Skeletal muscle satellite cell (primary cell): ENCODE data around the gene CYP4B1.

Experiments used
- H3K27me3 ChIP-seq: 2 replicates; pipeline ENCODE4 v1.7.0; 2013; ENCODE audit warnings: low read length; ENCODE audit not compliant: control insufficient read depth, insufficient read depth
- H3K36me3 ChIP-seq: 2 replicates; pipeline ENCODE4 v1.7.0; 2013; ENCODE audit warnings: mild to moderate bottlenecking, control low read depth, low read length; ENCODE audit not compliant: insufficient read depth
- H3K4me1 ChIP-seq: 2 replicates; pipeline ENCODE4 v1.7.0; 2013; ENCODE audit warnings: low read length; ENCODE audit not compliant: control insufficient read depth, insufficient read depth
- H3K4me2 ChIP-seq: 2 replicates; pipeline ENCODE4 v1.7.0; 2013; ENCODE audit warnings: mild to moderate bottlenecking, low read length
- H3K4me3 ChIP-seq: 2 replicates; pipeline ENCODE4 v1.7.0; 2013; ENCODE audit warnings: low read length
- H3K9ac ChIP-seq: 2 replicates; pipeline ENCODE4 v1.7.0; 2013; ENCODE audit warnings: mild to moderate bottlenecking, low read depth, low read length, moderate library complexity
- H3K9me3 ChIP-seq: replicated peaks from 2 replicates; pipeline ENCODE4 v1.7.0; 2013; ENCODE audit warnings: mild to moderate bottlenecking, control low read depth, low read length

CYP4B1 gene

DNA sequence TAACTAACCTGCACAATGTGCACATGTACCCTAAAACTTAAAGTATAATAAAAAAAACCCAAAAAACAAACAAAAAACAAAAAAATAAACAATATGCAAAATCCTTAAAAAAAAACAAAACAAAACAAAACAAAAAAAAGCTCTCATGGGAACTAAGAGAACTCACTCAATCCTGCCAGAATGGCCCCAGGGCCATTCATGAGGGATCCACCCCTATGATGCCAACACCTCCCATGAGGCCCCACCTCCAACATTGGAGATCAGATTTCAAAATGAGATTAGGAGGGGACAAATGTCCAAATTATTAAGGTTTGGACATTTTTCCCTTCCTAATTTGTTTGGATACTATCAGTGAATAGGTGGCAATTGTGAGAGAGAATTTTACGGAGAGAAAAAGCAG lies 10.2 kb downstream of the CYP4B1 start:
- no peaks in the 10 kb centered on the region for H3K27me3 ChIP-seq
- no peak overlapping the region for H3K9ac ChIP-seq
- H3K4me1 ChIP-seq = no peaks in the 10 kb centered on the region
- H3K4me3 ChIP-seq = no peak overlapping the region
- H3K9me3 ChIP-seq = peaks cover 2% of the 10 kb centered on the region
- H3K36me3 ChIP-seq = no peaks in the 10 kb centered on the region
- no peak overlapping the region for H3K4me2 ChIP-seq

DNA sequence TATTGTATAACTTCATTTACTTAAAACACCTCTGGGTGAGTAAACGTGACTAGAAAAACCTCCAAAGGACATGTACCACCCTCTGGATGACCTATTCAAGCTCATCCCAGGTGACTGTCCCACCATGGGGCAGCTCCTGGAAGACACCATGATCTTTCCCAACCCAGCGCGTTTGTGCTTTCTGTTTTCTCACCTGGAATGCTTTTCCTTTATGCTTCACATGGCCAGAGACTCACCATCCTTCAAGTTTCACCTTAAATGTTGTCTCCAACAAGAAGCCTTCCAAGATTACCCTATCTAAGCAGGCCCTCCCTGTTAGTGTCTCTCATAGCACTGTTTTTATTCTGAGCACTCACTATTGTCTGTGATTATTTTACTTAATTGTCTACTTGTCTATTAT lies 11.1 kb downstream of the CYP4B1 start:
- Histone ChIP-seq H3K4me2 (no peak overlapping the region), H3K9ac (no peak overlapping the region), H3K36me3 (no peaks in the 10 kb centered on the region), H3K9me3 (peaks cover 2% of the 10 kb centered on the region), H3K27me3 (no peaks in the 10 kb centered on the region), H3K4me1 (no peaks in the 10 kb centered on the region), H3K4me3 (no peak overlapping the region)

DNA sequence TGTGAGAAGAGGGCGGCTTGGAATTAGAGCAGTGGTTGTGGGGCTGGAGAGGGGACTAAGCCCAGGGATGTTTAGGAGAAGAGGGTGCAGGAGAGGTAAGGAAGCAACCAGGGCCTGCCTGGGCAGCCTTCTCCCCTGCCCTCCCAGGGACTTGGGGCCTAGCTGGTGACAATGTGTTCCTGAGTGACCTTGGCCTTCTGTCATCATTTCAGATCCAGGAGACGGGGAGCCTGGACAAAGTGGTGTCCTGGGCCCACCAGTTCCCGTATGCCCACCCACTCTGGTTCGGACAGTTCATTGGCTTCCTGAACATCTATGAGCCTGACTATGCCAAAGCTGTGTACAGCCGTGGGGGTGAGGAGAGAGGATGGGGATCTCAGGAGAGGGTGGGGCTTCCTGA lies 11.8 kb downstream of the CYP4B1 start:
- Histone ChIP-seq H3K4me2 (no peak overlapping the region), H3K9me3 (peaks cover 2% of the 10 kb centered on the region), H3K9ac (no peak overlapping the region), H3K4me1 (no peaks in the 10 kb centered on the region), H3K4me3 (no peak overlapping the region), H3K27me3 (no peaks in the 10 kb centered on the region), H3K36me3 (no peaks in the 10 kb centered on the region)

DNA sequence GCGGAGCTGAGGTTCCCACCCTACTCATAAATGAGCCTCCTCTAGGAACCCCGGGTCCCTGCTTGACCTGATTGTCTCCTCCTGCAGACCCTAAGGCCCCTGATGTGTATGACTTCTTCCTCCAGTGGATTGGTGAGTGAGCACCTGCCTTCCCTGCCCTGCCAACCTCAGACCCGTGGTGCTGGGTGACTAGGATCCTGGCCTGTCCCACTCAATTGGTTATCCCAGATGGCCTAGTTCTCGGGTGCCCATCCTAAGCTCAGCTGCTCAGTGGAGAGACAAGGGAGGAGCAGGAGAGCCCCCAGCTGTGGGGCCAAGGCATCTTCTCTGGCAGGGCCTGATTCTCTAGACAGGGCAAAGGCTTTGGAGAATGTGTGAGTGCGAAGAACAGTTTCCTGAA lies 12.2 kb downstream of the CYP4B1 start:
- Histone ChIP-seq H3K4me3 (no peak overlapping the region), H3K9ac (no peak overlapping the region), H3K9me3 (peaks cover 2% of the 10 kb centered on the region), H3K36me3 (no peaks in the 10 kb centered on the region), H3K27me3 (no peaks in the 10 kb centered on the region), H3K4me1 (no peaks in the 10 kb centered on the region), H3K4me2 (no peak overlapping the region)

DNA sequence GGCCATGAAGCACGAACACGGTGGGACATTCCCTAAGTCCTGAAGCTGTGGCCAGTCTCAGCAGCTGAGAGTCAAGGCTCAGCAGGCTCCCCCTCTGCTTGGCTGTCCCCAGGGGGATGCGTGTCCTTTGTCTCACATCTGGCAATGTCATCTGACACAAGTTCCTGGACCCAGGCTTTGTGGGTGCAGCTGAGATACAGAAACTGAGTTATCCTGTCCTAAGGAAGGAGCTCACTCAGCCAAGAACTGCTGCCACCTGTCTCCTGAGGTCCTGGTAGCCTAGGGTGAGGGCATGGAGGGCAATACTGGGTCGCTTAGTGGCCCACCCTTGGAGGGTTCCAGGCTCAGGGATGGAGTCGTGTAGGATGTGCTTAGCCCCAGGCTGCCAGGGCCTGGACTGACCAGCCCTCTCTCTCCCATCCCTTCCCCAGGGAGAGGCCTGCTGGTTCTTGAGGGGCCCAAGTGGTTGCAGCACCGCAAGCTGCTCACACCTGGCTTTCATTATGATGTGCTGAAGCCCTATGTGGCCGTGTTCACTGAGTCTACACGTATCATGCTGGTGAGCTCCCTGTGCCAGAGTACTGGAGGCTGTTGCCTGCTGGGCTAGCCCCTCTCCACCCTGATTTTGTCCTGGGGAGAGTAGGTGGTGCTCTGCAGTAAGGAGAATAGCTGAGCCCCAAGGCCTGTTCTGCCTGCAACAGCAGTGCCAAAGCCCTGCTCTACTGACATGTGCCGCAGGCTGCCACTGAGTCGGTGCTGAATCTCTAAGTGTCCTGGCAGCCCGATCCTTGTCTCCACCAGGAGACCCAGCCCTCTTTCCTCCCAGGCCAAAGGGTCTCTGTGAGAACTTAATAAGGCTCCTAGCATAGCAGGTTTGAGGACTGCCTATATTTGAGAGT lies 13.5 kb downstream of the CYP4B1 start:
- Histone ChIP-seq H3K4me2 (no peak overlapping the region), H3K9me3 (peaks cover 2% of the 10 kb centered on the region), H3K27me3 (no peaks in the 10 kb centered on the region), H3K36me3 (no peaks in the 10 kb centered on the region), H3K9ac (no peak overlapping the region), H3K4me1 (no peaks in the 10 kb centered on the region), H3K4me3 (no peak overlapping the region)

DNA sequence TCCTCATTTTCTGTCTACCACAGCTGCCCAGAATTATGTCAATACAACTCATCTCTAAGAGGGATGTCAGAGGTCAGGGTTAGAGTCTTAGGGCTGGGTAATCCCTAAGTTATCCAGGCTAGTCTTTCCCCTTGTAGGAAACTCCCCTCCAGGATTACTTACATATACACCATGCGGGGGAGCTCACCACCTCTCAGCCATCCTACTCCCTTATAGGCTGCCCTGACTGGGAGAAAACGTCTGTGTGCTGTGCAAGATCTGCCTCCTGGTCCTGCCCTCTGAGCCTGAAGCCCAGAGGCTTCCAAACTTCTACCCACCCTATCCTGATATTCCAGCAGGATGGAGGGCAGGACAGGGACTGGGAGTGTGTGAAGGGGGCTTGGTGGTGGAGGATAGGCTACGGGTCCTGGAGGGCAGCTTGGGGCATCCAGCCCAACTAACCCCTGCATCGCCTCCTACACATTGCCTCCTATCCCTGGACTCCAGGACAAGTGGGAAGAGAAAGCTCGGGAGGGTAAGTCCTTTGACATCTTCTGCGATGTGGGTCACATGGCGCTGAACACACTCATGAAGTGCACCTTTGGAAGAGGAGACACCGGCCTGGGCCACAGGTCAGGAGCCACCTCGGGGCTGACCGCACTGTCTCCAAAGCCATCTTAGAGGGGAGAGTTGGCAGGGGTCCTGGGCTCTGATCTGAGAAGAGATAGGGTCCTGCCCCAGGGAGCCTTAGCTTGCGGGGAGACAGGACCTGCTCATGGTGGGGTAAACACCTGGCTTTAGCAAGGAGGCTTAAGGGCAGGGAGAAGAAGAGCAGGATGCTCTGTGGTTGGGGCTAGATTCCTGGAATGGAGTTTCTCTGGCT lies 14.4 kb downstream of the CYP4B1 start:
- Histone ChIP-seq H3K4me1 (no peaks in the 10 kb centered on the region), H3K27me3 (no peaks in the 10 kb centered on the region), H3K9ac (no peak overlapping the region), H3K36me3 (no peaks in the 10 kb centered on the region), H3K9me3 (peaks cover 2% of the 10 kb centered on the region), H3K4me3 (no peak overlapping the region), H3K4me2 (no peak overlapping the region)

DNA sequence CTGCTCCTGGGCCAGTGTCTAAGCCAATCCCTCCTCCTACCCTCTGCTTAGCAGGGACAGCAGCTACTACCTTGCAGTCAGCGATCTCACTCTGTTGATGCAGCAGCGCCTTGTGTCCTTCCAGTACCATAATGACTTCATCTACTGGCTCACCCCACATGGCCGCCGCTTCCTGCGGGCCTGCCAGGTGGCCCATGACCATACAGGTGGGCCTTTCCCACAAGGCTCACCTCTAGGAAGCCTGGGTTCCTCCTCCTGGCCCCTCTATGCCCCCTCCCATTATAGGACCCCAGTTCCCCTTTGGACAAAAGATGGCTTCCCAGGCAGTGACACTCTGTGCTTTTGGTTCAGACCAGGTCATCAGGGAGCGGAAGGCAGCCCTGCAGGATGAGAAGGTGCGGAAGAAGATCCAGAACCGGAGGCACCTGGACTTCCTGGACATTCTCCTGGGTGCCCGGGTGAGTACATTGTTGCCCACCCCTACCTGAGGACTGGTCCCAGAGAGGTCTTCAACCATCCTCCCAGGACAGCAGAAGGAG lies 15.1 kb downstream of the CYP4B1 start:
- no peak overlapping the region for H3K9ac ChIP-seq
- peaks cover 2% of the 10 kb centered on the region for H3K9me3 ChIP-seq
- no peak overlapping the region for H3K4me2 ChIP-seq
- H3K4me3 ChIP-seq = no peak overlapping the region
- H3K36me3 ChIP-seq = no peaks in the 10 kb centered on the region
- H3K4me1 ChIP-seq = no peaks in the 10 kb centered on the region
- no peaks in the 10 kb centered on the region for H3K27me3 ChIP-seq

DNA sequence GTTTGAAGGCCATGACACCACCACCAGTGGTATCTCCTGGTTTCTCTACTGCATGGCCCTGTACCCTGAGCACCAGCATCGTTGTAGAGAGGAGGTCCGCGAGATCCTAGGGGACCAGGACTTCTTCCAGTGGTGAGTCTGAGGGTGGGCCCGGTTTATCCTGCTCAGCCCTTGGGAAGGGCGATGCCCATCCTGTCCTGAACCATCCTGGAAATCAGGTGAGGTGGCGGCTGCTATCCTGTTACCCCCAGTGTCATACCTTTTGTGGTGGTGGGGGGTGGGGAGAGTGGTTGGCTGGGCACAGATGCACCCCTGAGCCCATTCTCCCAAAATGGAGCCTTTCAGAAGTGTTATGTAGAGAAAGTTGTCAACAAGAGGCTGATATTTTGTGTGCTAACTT lies 16.3 kb downstream of the CYP4B1 start:
- H3K36me3 ChIP-seq = no peaks in the 10 kb centered on the region
- H3K4me2 ChIP-seq = no peak overlapping the region
- no peaks in the 10 kb centered on the region for H3K27me3 ChIP-seq
- H3K9ac ChIP-seq = no peak overlapping the region
- H3K4me1 ChIP-seq = no peaks in the 10 kb centered on the region
- H3K9me3 ChIP-seq = peaks cover 2% of the 10 kb centered on the region
- H3K4me3 ChIP-seq = no peak overlapping the region

DNA sequence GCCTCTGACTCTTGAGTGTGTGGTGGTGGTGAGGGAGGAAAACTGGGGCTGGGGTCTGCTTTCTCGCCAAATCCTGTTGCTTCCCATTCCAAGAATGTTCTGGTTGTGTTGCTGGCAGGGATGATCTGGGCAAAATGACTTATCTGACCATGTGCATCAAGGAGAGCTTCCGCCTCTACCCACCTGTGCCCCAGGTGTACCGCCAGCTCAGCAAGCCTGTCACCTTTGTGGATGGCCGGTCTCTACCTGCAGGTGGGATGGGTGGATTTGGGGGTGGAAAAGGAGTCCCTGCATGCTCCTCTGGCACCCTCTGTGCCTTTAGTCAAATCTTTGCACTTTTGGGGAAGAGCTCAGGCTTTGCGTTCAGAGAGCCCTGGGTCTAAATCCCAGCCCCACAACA lies 18.1 kb downstream of the CYP4B1 start:
- no peak overlapping the region for H3K4me3 ChIP-seq
- H3K9ac ChIP-seq = no peak overlapping the region
- peaks cover 2% of the 10 kb centered on the region for H3K9me3 ChIP-seq
- H3K4me1 ChIP-seq = no peaks in the 10 kb centered on the region
- H3K4me2 ChIP-seq = no peak overlapping the region
- no peaks in the 10 kb centered on the region for H3K27me3 ChIP-seq
- no peaks in the 10 kb centered on the region for H3K36me3 ChIP-seq

DNA sequence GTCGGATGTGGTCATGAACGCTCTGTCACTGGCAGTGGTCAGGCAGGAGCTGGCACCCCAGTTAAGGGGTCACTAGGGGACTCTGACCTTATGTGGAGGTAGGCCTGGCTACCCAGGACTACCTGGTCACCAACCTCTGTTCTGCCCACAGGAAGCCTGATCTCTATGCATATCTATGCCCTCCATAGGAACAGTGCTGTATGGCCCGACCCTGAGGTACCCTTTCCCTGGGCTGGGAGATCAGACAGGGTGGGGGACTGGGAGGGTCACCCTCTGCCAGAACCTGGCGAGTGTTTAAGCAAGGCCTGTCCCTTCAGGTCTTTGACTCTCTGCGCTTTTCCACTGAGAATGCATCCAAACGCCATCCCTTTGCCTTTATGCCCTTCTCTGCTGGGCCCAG lies 19.0 kb downstream of the CYP4B1 start:
- Histone ChIP-seq H3K4me1 (no peaks in the 10 kb centered on the region), H3K4me3 (no peak overlapping the region), H3K27me3 (no peaks in the 10 kb centered on the region), H3K36me3 (no peaks in the 10 kb centered on the region), H3K4me2 (no peak overlapping the region), H3K9ac (no peak overlapping the region), H3K9me3 (no peaks in the 10 kb centered on the region)

DNA sequence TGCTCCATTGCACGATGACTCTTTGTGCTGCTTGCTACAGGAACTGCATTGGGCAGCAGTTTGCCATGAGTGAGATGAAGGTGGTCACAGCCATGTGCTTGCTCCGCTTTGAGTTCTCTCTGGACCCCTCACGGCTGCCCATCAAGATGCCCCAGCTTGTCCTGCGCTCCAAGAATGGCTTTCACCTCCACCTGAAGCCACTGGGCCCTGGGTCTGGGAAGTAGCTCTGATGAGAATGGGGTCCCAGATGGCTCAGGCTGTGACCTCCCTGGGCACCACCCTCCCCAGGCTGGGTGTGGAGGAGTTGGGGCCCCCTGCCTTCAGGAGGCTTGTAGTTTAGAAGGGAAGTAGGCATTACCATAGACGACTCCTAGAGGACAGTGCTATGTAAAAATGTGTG lies 19.7 kb downstream of the CYP4B1 start:
- Histone ChIP-seq H3K4me1 (no peaks in the 10 kb centered on the region), H3K4me2 (no peak overlapping the region), H3K9me3 (no peaks in the 10 kb centered on the region), H3K36me3 (no peaks in the 10 kb centered on the region), H3K27me3 (no peaks in the 10 kb centered on the region), H3K9ac (no peak overlapping the region), H3K4me3 (no peak overlapping the region)
